G401 (cell line): ENCODE results near the gene RBM4B. TPM values are rescaled to one million over a fixed set of nuclear protein-coding genes. Genes with fewer than 3 reads are reported as not detected.
A peak's percentile ranks its signal among the peaks of the same experiment; 100 is the strongest.
"Not testable (repeated sequence)": the region's sequence is repeated elsewhere in the genome, so short reads cannot be mapped to it uniquely, and the experiment has no call there.

Experiments
- DNase-seq: peaks from one replicate; pipeline ENCODE4 v3.0.0-alpha.2; 2015; ENCODE audit warnings: low spot score
- in situ Hi-C: cut with HindIII; loops from 2 replicates; pipeline ENCODE4 v1.10.0; 2016; ENCODE audit warnings: low sequenced_read_pairs, mixed read lengths
- total RNA-seq: library from RNA; depleted of rRNA; stranded (reverse); fragments of >200 nt; shearing (Covaris generic); gene quantifications from 2 replicates; pipeline ENCODE4 v1.2.3, GENCODE V29; 2014; rRNA removed

The RBM4B gene
- total RNA-seq, result 4.1 and 13.0 TPM in 2 replicates

GRCh38 chr11:66677599-66678375, at the start of gene RBM4B:
Gene RBM4B, minus strand, starts transcription at chr11:66677887. Its CDS starts 808 bp downstream, at chr11:66677079.
- in situ Hi-C loops, result no loop called here
- DNase-seq, result peak; percentile 94

GRCh38 chr11:66725647-66726046, 48.0 kb upstream of the RBM4B start:
- in situ Hi-C loops, result no loop called here
- DNase-seq, result peak; percentile 62

- in situ Hi-C loops, result no loop called here
- peak; percentile 86 for DNase-seq
Observed at GRCh38 chr11:66725114-66725513, 47.4 kb upstream of the RBM4B start.

GRCh38 chr11:66724167-66724566, 46.5 kb upstream of the RBM4B start:
- in situ Hi-C loops, DNase-seq: not testable (repeated sequence)

- peak; percentile 20 for DNase-seq
- in situ Hi-C loops, result no loop called here
Observed at GRCh38 chr11:66723693-66724092, 46.0 kb upstream of the RBM4B start.

- no peak for DNase-seq
- in situ Hi-C loops, result no loop called here
Observed at GRCh38 chr11:66722745-66723651, 45.3 kb upstream of the RBM4B start.

- no peak for DNase-seq
- in situ Hi-C loops, result no loop called here
Observed at GRCh38 chr11:66721939-66722338, 44.3 kb upstream of the RBM4B start.

- in situ Hi-C loops, result no loop called here
- no peak for DNase-seq
Observed at GRCh38 chr11:66720899-66721470, 43.3 kb upstream of the RBM4B start.

- peak; percentile 87 for DNase-seq
- in situ Hi-C loops, result no loop called here
Observed at GRCh38 chr11:66720223-66720898, 42.7 kb upstream of the RBM4B start.

GRCh38 chr11:66719111-66719872, 41.6 kb upstream of the RBM4B start:
- in situ Hi-C loops, result no loop called here
- no peak for DNase-seq

- DNase-seq, result peak; percentile 37
- in situ Hi-C loops, result no loop called here
Observed at GRCh38 chr11:66718320-66718971, 40.8 kb upstream of the RBM4B start.

- in situ Hi-C loops, result no loop called here
- peak; percentile 54 for DNase-seq
Observed at GRCh38 chr11:66717925-66718319, 40.2 kb upstream of the RBM4B start.

GRCh38 chr11:66716996-66717395, 39.3 kb upstream of the RBM4B start:
- in situ Hi-C loops, result no loop called here
- no peak for DNase-seq

GRCh38 chr11:66715346-66716085, 37.8 kb upstream of the RBM4B start:
- in situ Hi-C loops, result no loop called here
- DNase-seq, result no peak

GRCh38 chr11:66713746-66714480, 36.2 kb upstream of the RBM4B start:
- no peak for DNase-seq
- in situ Hi-C loops, result no loop called here

GRCh38 chr11:66710384-66710930, 32.8 kb upstream of the RBM4B start:
- no peak for DNase-seq
- in situ Hi-C loops, result no loop called here

- in situ Hi-C loops, result no loop called here
Observed at GRCh38 chr11:66708701-66709100, 31.0 kb upstream of the RBM4B start.

More at GRCh38 chr11:66708701-66709100, 31.0 kb upstream of the RBM4B start:
- DNase-seq, result no peak
